SK-N-SH treated with all-trans-retinoic acid at 6 μM for 48 hours (cell line): Measurements from ENCODE around the gene G3BP1.

Source experiments
- GLIS3 ChIP-seq: fragments of 250-450 bp; sonication (Bioruptor Pico); IDR thresholded peaks from 2 replicates; pipeline ENCODE4 v1.5.0; 2020; ENCODE audit warnings: mild to moderate bottlenecking, moderate library complexity
- ISL1 ChIP-seq: fragments of 250-450 bp; sonication (Bioruptor Pico); IDR thresholded peaks from 2 replicates; pipeline ENCODE4 v2.1.2; 2022; ENCODE audit warnings: mild to moderate bottlenecking, moderate library complexity

GRCh38 chr5:151825445-151825844 is 53.7 kb downstream of the G3BP1 start:
- TF ChIP-seq GLIS3 (CRISPR knock-in tag) = no peak
- TF ChIP-seq ISL1 (CRISPR knock-in tag) = no peak
